ENCODE results near the gene RAP1GAP. TPM values are rescaled to one million over a fixed set of nuclear protein-coding genes. Genes with fewer than 3 reads are reported as not detected.

The RAP1GAP gene
- total and polyA plus RNA-seq, 2 of the 13 experiments (the other 11 are each of a cell fraction or from before 2014, with no cell fraction given), result 11.9 to 37.5 TPM

DNA sequence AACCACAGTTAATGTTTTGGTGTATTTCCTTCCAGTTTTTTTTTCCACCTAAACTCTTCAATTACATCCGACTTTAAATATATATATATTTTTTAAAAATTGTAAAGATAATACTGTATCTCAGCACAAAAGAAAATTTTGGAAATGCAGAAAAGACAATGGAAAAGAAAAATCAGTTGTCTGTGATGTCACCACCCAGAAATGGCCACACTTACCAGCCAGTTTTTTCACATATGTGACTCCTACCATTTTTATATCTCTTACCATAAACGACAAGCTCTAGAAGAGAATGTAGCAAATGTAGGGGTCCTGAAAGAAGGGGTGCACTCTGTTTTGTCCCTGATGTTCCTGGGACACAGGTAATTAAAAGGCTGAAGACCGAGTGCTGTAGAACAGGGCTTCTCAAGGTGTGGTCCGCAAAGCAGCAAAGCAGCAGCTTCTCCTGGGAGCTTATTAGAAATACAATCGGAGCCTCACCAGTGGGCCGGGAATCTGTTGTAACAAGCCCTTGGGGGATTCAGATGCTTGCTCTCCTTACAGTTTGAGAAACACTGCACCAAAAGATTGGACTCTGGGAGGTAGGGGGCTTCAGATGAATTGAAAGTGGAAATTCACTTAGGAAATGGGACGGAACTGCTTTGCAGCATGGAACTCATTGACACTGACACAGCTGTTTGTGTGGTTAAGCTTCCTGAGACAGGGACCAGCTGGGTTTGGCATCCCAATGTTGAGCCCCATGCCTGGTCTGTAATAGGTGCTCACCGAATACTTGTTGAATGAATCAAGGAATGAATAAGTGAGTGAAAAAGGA, 115.8 kb downstream of the RAP1GAP start:
- TF ChIP-seq ZNF7 (CRISPR knock-in tag; IDR thresholded peaks at IDR 0.05), result no peak
- TF ChIP-seq ZNF775 (CRISPR knock-in tag; IDR thresholded peaks at IDR 0.05; ENCODE audit: borderline replicate concordance), result no peak
- TF ChIP-seq, protein P1, sequence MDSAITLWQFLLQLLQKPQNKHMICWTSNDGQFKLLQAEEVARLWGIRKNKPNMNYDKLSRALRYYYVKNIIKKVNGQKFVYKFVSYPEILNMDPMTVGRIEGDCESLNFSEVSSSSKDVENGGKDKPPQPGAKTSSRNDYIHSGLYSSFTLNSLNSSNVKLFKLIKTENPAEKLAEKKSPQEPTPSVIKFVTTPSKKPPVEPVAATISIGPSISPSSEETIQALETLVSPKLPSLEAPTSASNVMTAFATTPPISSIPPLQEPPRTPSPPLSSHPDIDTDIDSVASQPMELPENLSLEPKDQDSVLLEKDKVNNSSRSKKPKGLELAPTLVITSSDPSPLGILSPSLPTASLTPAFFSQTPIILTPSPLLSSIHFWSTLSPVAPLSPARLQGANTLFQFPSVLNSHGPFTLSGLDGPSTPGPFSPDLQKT (CRISPR knock-in tag; IDR thresholded peaks at IDR 0.05; ENCODE audit: borderline replicate concordance), result no peak
- TF ChIP-seq, protein P2, sequence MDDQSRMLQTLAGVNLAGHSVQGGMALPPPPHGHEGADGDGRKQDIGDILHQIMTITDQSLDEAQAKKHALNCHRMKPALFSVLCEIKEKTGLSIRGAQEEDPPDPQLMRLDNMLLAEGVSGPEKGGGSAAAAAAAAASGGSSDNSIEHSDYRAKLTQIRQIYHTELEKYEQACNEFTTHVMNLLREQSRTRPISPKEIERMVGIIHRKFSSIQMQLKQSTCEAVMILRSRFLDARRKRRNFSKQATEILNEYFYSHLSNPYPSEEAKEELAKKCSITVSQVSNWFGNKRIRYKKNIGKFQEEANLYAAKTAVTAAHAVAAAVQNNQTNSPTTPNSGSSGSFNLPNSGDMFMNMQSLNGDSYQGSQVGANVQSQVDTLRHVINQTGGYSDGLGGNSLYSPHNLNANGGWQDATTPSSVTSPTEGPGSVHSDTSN (CRISPR knock-in tag; IDR thresholded peaks at IDR 0.05; ENCODE audit: borderline replicate concordance), result no peak
- TF ChIP-seq, protein P3, sequence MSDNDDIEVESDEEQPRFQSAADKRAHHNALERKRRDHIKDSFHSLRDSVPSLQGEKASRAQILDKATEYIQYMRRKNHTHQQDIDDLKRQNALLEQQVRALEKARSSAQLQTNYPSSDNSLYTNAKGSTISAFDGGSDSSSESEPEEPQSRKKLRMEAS (IDR thresholded peaks at IDR 0.05), result no peak
- no peak for TF ChIP-seq ZNF737 (CRISPR knock-in tag; IDR thresholded peaks at IDR 0.05; ENCODE audit: borderline replicate concordance)
- TF ChIP-seq, protein P4, sequence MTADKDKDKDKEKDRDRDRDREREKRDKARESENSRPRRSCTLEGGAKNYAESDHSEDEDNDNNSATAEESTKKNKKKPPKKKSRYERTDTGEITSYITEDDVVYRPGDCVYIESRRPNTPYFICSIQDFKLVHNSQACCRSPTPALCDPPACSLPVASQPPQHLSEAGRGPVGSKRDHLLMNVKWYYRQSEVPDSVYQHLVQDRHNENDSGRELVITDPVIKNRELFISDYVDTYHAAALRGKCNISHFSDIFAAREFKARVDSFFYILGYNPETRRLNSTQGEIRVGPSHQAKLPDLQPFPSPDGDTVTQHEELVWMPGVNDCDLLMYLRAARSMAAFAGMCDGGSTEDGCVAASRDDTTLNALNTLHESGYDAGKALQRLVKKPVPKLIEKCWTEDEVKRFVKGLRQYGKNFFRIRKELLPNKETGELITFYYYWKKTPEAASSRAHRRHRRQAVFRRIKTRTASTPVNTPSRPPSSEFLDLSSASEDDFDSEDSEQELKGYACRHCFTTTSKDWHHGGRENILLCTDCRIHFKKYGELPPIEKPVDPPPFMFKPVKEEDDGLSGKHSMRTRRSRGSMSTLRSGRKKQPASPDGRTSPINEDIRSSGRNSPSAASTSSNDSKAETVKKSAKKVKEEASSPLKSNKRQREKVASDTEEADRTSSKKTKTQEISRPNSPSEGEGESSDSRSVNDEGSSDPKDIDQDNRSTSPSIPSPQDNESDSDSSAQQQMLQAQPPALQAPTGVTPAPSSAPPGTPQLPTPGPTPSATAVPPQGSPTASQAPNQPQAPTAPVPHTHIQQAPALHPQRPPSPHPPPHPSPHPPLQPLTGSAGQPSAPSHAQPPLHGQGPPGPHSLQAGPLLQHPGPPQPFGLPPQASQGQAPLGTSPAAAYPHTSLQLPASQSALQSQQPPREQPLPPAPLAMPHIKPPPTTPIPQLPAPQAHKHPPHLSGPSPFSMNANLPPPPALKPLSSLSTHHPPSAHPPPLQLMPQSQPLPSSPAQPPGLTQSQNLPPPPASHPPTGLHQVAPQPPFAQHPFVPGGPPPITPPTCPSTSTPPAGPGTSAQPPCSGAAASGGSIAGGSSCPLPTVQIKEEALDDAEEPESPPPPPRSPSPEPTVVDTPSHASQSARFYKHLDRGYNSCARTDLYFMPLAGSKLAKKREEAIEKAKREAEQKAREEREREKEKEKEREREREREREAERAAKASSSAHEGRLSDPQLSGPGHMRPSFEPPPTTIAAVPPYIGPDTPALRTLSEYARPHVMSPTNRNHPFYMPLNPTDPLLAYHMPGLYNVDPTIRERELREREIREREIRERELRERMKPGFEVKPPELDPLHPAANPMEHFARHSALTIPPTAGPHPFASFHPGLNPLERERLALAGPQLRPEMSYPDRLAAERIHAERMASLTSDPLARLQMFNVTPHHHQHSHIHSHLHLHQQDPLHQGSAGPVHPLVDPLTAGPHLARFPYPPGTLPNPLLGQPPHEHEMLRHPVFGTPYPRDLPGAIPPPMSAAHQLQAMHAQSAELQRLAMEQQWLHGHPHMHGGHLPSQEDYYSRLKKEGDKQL (CRISPR knock-in tag; IDR thresholded peaks at IDR 0.05; ENCODE audit: low read depth), result no peak
- no peak for TF ChIP-seq RBM22 (optimal IDR thresholded peaks at IDR 0.05; ENCODE audit: low read length)
- TF ChIP-seq, protein P5, sequence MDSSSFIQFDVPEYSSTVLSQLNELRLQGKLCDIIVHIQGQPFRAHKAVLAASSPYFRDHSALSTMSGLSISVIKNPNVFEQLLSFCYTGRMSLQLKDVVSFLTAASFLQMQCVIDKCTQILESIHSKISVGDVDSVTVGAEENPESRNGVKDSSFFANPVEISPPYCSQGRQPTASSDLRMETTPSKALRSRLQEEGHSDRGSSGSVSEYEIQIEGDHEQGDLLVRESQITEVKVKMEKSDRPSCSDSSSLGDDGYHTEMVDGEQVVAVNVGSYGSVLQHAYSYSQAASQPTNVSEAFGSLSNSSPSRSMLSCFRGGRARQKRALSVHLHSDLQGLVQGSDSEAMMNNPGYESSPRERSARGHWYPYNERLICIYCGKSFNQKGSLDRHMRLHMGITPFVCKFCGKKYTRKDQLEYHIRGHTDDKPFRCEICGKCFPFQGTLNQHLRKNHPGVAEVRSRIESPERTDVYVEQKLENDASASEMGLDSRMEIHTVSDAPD (CRISPR knock-in tag; IDR thresholded peaks at IDR 0.05), result no peak
- TF ChIP-seq TRIM24 (CRISPR knock-in tag; IDR thresholded peaks at IDR 0.05), result no peak
- no peak for TF ChIP-seq ZNF225 (CRISPR knock-in tag; IDR thresholded peaks at IDR 0.05)
- no peak for TF ChIP-seq ZNF460 (CRISPR knock-in tag; IDR thresholded peaks at IDR 0.05; ENCODE audit: borderline replicate concordance)
- TF ChIP-seq DMAP1 (CRISPR knock-in tag; IDR thresholded peaks at IDR 0.05), result no peak
- DNase-seq (ENCODE audit: low spot score) (no peak), ATAC-seq (no peak), FAIRE-seq (no peak)
- ChIA-PET CTCF (ENCODE audit: low intra/inter-chr PET ratio, low total read pairs) (no interaction called here), POLR2A (no interaction called here)
- Histone ChIP-seq H3K79me2 (ENCODE audit: insufficient read depth, low read length) (no peaks in the 10 kb centered on the region), H3K36me3 (replicated peaks in 1 of 2; ENCODE audit: control insufficient read depth in 1 of 2, insufficient read depth in 2 of 2, low read length in 2 of 2) (no peaks in the 10 kb centered on the region), H2AFZ (ENCODE audit: low read length) (no peak overlapping the region), H3K4me3 (replicated peaks in 1 of 3; ENCODE audit: insufficient read depth in 1 of 3, low read depth in 2 of 3, low read length in 3 of 3) (no peak overlapping the region), H3K4me1 (ENCODE audit: insufficient read depth, low read length) (peaks cover 21% of the 10 kb centered on the region), H4K20me1 (ENCODE audit: insufficient read depth, low read length) (no peaks in the 10 kb centered on the region), H3K27ac (ENCODE audit: extremely low read length, insufficient read depth, low read length) (no peak overlapping the region), H3K27me3 (ENCODE audit: control insufficient read depth in 1 of 2, insufficient read depth in 2 of 2, low read length in 2 of 2) (peaks cover 4 to 48% of the 10 kb centered on the region in 2 experiments; a peak in 4 of 5 replicates), H3K4me2 (ENCODE audit: low read depth, low read length) (no peak overlapping the region), H3K9me3 (ENCODE audit: low read length) (no peaks in the 10 kb centered on the region), H3K9ac (ENCODE audit: insufficient read depth, low read depth, low read length) (no peak overlapping the region)
- intact Hi-C loops (cut with micrococcal nuclease; ENCODE audit: unreplicated experiment) (no loop called here), in situ Hi-C loops (cut with HindIII; ENCODE audit: extremely low pct_ligation_motif_present, low pct_unique_long_range_greater_than_20kb) (no loop called here)
- 30% methylated on average over 7 of the region's 8 CpGs for WGBS (ENCODE audit: low lambda C conversion rate)
- no TSS peak for BruUV-seq (replicated peaks)

All from HepG2 (cell line).